Hindlimb muscle (tissue), 1 donor: Measurements from ENCODE around the gene LIMS1. TPM values are rescaled to one million over a fixed set of nuclear protein-coding genes. Genes with fewer than 3 reads are reported as not detected.
"Not testable (repeated sequence)": the region's sequence is repeated elsewhere in the genome, so short reads cannot be mapped to it uniquely, and the experiment has no call there.

Experiments
- DNase-seq: peaks from one replicate; pipeline ENCODE4 v3.0.0-alpha.2; 2013
- polyA plus RNA-seq: library from polyadenylated mRNA; unstranded; fragments of 120-200 nt; gene quantifications from one replicate; pipeline ENCODE4 v1.2.1, GENCODE V29; 2013; ENCODE audit not compliant: insufficient read length

The LIMS1 gene
- polyA plus RNA-seq, result 40.4 TPM

- peak; percentile 88 for DNase-seq
These were observed at the start of gene LIMS1 for GRCh38 chr2:108533832-108534583. LIMS1 (plus strand) TSS chr2:108534470; CDS start chr2:108534563, 93 bp downstream.

DNA sequence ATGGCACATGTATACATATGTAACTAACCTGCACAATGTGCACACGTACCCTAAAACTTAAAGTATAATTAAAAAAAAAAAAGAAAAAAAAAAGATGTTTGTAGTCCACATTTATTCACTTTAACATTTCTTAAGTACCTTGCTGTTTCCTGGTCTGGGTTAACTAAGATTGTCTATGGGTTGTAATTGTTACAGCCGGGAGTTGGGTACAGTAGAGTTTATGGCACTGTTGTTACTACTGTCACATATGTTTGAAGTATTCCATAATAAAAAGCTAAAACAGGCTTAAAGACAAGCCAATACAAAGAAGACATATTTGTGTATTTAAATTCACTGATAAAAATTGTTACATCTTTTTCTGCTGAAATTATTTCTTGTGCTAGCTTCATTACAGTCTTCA is 49.0 kb upstream of the LIMS1 start:
- no peak for DNase-seq

DNA sequence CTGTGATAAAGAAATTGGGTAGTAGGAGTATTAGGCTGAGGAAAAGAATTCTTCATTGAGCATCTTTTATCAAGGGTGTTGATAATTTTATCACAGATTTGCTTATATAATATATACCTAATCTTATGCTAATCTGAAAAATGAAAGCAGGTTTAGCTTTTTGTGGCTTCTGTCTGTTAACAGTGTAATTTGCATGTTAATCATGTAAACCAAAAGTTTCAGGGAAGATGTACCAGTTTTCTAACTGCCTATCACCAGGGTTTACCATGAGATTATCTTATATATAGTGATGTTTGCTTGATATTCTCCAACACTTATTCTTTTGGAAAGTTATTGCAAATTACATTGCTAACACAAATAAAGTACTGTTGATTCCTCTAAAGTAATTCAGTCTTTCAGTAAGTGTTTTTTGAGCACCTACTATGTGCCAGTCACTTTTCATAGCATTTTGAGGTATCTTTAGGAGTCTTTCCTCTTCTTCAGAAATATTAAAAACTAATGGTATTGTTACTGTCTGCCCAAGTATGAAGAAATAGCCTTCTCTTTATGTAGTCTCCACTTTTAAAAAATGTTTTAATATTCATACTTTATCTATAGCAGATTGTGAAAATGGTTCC is 43.7 kb upstream of the LIMS1 start:
- no peak for DNase-seq

DNA sequence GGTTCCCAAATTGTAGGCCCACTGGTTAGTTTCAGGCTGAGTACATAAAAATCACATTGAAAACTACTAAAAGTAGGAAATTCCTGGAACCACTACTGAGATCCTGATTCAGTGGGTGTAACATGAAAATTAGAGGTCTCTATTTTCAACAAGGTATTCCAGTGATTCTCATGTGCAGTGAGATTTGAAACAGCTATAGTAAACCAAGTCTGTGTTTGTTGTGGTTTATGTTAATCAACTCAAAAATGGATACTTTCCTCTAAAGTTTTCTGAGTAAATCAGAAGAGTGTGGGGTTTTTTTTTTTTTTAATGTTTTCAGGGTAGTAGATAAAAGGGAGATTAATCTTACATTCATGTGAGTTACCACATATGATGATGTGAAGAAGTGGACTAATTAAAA is 42.4 kb upstream of the LIMS1 start:
- DNase-seq, result no peak

DNA sequence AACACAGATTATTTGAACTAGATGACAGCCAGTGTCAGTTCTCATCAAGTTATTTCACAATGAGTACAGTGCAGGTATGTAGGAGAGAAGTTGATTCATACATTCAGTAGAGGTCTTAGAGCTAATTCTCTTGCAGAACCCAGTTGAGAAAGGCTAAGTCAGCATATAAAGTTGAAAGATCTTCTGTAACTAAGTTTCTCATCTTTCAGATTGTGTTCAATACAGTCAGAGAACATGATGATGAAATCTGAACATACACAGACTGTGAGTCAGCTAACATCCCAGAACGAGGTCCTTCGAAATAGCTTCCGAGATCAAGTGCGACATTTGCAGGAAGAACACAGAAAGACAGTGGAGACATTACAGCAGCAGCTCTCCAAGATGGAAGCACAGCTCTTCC is 41.9 kb upstream of the LIMS1 start:
- DNase-seq, result no peak

DNA sequence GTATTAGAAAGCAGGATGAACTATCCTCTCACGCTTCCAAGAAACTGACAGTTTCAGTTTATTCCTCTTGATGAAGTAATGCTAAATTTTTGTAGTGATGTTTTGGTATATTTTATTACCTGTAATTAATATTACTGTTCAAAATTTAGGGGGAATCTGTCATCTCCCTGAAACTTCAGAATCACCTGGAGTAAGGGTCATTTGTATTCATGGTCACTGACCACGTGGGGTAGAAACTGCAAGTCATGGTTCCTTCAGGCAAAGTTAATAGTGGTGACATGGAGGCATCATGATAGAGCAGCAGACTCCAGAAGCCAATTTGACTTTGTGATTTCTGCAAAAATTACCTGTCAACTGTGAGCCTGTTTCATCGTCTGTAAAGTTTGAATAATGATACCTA is 38.1 kb upstream of the LIMS1 start:
- DNase-seq, result not testable (repeated sequence)

DNA sequence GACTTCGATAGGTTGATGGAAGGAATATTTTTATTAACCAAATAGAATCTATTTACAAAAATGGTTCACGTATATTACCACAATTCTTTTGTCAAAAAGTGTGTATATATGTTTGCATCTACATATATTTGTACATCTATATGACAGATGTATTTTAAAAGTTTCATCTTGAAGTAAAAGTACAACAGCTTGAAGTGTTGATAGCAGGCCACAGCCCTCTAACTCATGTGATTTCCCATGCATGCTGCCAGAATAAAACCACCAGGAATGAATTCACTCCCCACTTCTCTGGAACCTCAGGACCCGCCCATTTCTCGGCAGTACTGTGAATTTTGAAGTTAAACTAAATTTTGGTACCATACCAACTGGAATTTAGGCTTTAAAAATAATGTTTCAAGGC is 26.6 kb upstream of the LIMS1 start:
- not testable (repeated sequence) for DNase-seq

DNA sequence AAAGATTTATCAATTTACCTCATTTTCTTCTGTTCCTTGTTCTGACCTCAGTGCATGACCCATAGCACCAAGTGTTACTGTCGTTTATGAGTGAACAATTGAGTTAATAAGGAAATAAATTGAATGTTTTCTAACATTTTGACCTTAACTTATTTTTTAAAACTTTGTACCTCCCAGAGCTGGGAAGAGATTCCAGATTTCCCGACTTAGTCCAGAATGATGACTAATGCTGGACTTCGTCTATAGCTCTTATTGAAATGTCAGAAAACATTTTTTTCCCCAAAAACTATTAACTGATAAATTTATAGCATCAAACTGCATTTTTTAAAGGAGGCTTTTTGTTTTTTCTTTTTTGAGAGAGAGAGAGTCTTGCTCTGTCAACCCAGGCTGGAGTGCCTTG is 21.8 kb upstream of the LIMS1 start:
- DNase-seq, result peak; percentile 33

- peak; percentile 19 for DNase-seq
These were observed 19.8 kb upstream of the LIMS1 start for GRCh38 chr2:108514478-108514877.

GRCh38 chr2:108524688-108525087 is 9.6 kb upstream of the LIMS1 start:
- not testable (repeated sequence) for DNase-seq

GRCh38 chr2:108525258-108525657 is 9.0 kb upstream of the LIMS1 start:
- DNase-seq, result not testable (repeated sequence)

GRCh38 chr2:108531674-108532055 is 2.6 kb upstream of the LIMS1 start:
- DNase-seq, result no peak

- DNase-seq, result peak; percentile 51
These were observed 500 bp downstream of the LIMS1 start for GRCh38 chr2:108534584-108535356.

DNA sequence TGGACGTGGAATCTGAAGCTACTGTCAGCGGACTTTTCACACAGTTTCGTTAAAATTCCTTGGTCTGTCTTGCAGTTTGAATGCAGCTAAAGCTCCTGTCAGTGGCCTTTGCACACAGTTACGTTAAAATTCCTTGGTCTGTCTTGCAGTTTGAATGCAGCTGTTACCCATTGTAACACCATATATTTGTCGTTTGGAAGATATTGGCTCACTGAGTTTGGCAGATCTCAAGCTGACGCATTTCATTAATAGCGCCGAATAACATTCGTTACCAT is 1.0 kb downstream of the LIMS1 start:
- no peak for DNase-seq

GRCh38 chr2:108536133-108536780 is 2.0 kb downstream of the LIMS1 start:
- DNase-seq, result no peak

GRCh38 chr2:108536911-108537310 is 2.6 kb downstream of the LIMS1 start:
- no peak for DNase-seq

DNA sequence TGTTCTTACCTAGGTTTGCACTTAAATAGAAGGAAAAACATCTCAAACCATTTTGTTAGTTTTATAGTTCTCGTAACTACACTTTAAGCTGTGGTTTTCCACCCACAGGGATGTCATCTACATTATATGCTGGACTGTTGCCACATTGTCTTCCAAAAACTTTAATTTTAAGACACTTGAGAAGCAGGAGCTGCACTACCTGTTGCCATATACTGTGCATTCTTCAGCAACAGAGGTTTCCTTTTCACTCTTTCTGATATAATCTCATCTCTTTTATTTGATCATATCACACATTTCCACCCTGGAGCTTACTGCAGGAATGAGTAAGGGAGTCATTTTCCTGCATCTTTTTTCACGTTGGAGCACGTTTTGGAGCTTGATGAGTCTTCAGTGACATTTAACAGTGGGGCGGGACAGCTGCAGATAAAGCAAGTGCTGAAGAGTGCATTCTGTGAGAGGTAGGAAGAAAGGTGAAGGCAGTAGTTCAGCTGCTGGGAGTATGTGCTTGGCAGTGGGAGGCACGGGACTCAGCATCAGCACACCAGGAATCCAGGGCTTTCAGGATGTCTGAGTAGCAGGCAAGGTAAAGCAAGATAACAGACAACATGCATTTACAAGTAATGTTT is 3.8 kb downstream of the LIMS1 start:
- DNase-seq, result no peak

DNA sequence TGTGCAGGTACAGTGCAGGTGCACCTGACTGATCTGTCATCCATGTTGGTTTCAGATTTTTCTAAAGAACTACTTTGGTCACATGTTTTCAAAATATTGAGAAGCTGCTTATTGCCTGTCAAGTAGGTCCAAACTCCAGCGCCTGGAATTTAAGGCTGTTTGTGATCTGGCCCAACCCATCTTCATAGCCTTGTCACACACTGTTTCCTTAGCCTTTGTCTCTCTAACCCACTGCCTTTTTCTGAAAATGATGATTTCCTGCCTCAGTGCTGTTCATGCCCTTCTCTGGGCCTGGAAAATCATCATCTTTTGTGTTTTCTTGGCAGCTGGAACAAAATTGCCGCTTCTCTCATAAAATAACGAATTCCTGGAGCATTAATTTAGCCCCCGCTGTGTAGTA is 7.2 kb downstream of the LIMS1 start:
- no peak for DNase-seq

DNA sequence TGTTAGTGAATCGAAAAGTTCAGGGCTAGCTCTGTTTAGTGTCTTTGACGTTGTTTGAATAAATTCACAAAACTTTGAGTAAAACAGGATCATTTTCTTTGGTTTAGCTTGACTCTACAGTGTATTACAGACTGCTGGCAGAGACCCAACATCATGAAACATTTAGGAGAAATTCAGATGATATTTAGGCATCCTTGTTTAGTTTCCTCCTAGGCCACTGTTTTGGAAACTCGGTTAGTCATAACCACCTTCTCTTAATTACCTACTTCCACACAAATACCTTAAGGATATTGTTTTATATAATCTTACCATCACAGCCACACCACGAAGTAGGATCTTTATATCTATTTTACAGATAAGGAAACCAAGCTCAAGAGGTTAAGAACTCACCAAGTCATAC is 7.8 kb downstream of the LIMS1 start:
- peak; percentile 63 for DNase-seq

DNA sequence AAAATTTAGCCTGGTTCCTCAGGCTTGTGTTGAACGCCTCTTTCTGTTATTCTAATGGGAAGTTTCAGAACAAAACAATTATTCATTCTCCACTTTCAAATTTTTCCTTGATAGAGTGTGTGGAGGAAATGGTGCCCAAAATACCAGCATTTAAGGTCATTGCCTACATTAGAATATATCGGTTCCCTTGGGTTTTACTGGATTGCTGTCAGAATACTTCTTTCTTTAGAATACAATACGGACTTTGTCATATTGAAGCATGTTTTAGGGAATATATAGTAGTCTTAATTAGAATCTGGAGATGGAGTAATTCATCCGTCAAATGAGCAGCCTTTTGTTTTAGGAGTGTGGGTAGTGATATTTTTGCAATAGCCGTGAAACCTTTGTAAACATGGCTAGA is 13.3 kb downstream of the LIMS1 start:
- DNase-seq, result no peak

GRCh38 chr2:108548208-108549003 is 14.1 kb downstream of the LIMS1 start:
- no peak for DNase-seq

- DNase-seq, result no peak
These were observed 18.3 kb downstream of the LIMS1 start for GRCh38 chr2:108552566-108552965.
